Heart left ventricle (tissue), 16 donors: ENCODE results near the gene JDP2. TPM values are rescaled to one million over a fixed set of nuclear protein-coding genes. Genes with fewer than 3 reads are reported as not detected.

ENCODE experiments used
- ATAC-seq, 4 donors: fragments of 200-7000 bp; cut with Tn5 transposase; one replicate each; pipeline ENCODE4 v1.9.1; 2020 to 2022; ENCODE audit warnings: moderate library complexity in 4 of 4, mild to moderate bottlenecking in 3 of 4, moderate number of reproducible peaks in 1 of 4
- DNase-seq, 5 donors: peaks; one replicate each; pipeline ENCODE4 v3.0.0-alpha.2; 2020
- H3K27ac ChIP-seq, 12 donors: fragments of 200-600 bp; sonication (generic) in 4 of 12; one replicate each; pipeline versions ENCODE4 v1.5.0 to v1.8.0; 2016 to 2022; ENCODE audit warnings: mild to moderate bottlenecking in 2 of 12
- H3K27me3 ChIP-seq, 9 donors: fragments of 200-600 bp; sonication (generic) in 2 of 9; one replicate each; pipeline versions ENCODE4 v1.5.1 to v1.8.0; 2016 to 2022; ENCODE audit warnings: mild to moderate bottlenecking in 3 of 9
- H3K36me3 ChIP-seq, 9 donors: fragments of 200-600 bp; sonication (generic) in 2 of 9; one replicate each; pipeline versions ENCODE4 v1.5.0 to v1.8.0; 2018 to 2022; ENCODE audit warnings: mild to moderate bottlenecking in 2 of 9
- H3K4me1 ChIP-seq, 12 donors: fragments of 200-600 bp; sonication (generic) in 4 of 12; one replicate each; pipeline versions ENCODE4 v1.5.0 to v1.8.0; 2016 to 2022; ENCODE audit warnings: mild to moderate bottlenecking in 3 of 12
- H3K4me3 ChIP-seq, 12 donors: fragments of 200-600 bp; sonication (generic) in 4 of 12; one replicate each; pipeline versions ENCODE4 v1.5.0 to v1.8.0; 2017 to 2022; ENCODE audit warnings: mild to moderate bottlenecking in 9 of 12, moderate library complexity in 4 of 12
- H3K9me3 ChIP-seq, 12 donors: fragments of 200-600 bp; sonication (generic) in 4 of 12; one replicate each; pipeline versions ENCODE4 v1.5.0 to v1.8.0; 2016 to 2022; ENCODE audit warnings: mild to moderate bottlenecking in 1 of 12
- POLR2A ChIP-seq, 2 donors: fragments of 450-650 bp; IDR thresholded peaks; one replicate each; pipeline ENCODE4 v1.6.1; 2017; ENCODE audit warnings: antibody characterized with exemption in 2 of 2, mild to moderate bottlenecking in 2 of 2, moderate library complexity in 2 of 2
- WGBS, 4 donors: extraction: QIAGEN DNeasy Blood & Tissue Kit in 2 of 4; methylation state at CpG; one replicate each; pipeline versions ENCODE4 v1.1.5 to v1.1.7; 2013 to 2018; 5-methylcytosine and 5-hydroxymethylcytosine counted together
- intact Hi-C, 10 donors: fragments of 100-400 bp; cut with DNase I; formaldehyde crosslinking; loops; one replicate each; pipeline versions ENCODE4 v1.11.1 to v1.14.2; 2022
- polyA plus RNA-seq, 2 donors: library from polyadenylated mRNA; stranded (reverse); fragments of 200-250 nt; gene quantifications; one replicate each; pipeline ENCODE4 v1.2.3, GENCODE V29; 2013
- total RNA-seq, 9 donors: library from RNA; depleted of rRNA in 2 of 9; stranded (reverse); fragments of >200 nt in 2 of 9; fragmentation: NEBNext Ultra II Directional in 3 of 9; extraction: Animal tissue kit (Norgen Biotek cat#: 25700) in 3 of 9; gene quantifications; one replicate each; pipeline versions ENCODE4 v1.1.0 to v1.2.4, GENCODE V29; 2016 to 2023
- TF ChIP-seq, protein P1 (sequence below), 12 donors: fragments of 200-600 bp; sonication (generic) in 4 of 12; IDR thresholded peaks; one replicate each; pipeline versions ENCODE4 v1.5.0 to v1.8.0; 2018 to 2022; ENCODE audit warnings: antibody characterized with exemption in 12 of 12, mild to moderate bottlenecking in 5 of 12
- donor health status: ischemic (EF 13 %, LVEDD 7.1; RV severe dilation, severe dysfunction).
- donor health status: healthy with polysubstance abuse.
- donor health status: DM: no; HTN: yes; CAD: no.
- donor health status: DM: no; HTN: no; CAD: no.
- donor health status: ischemic (EF 25% LVEDD 6.9; RV normal size, moderate dysfunction).
- donor health status: ischemic (EF 25% LVEDD 5.7; RV mildly dilated, moderate dysfunction).
- donor health status: healthy.
- donor health status: DM: yes; HTN: yes; CAD: no.
- donor health status: ischemic (EF 35%, LVEDD 5.7; RV mildly dilated, moderate dysfunction).
- donor health status: nonischemic (EF 11% LVEDD 7.7; RV severe dilation, severe dysfunction).
- donor health status: DM: yes; HTN: yes; CAD: no.
- donor health status: PGD.
- donor health status: ischemic (EF 29% LVEDD 5.4; RV normal size, mild dysfunction).
- donor health status: nonischemic (EF 23%, LVEDD 6.1; RV moderate dilation, normal function).

The JDP2 gene
- total and polyA plus RNA-seq, 11 donors: 12.2 to 72.6 (median 28.1) TPM

DNA sequence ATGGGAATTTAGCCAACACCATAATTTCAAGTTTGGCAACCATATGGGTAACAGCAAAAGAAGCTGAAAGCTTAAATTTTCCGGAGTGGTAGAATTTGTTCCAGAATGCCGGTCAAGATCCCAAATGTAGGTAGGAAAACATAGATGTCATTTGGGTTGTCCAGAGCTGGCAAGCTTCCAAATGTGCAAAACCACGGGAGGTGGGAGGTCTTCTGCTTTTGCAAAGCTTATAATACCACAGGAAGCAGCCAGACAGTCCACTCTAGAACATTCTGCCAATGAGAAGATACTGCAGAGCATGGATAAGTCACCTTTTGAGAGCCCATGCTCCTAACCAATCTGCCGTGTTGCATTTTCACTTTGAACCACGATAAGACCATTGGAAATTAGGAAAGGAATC, 68.1 kb downstream of the JDP2 start:
- H3K36me3 ChIP-seq: no peaks in the 10 kb centered on the region
- intact Hi-C loops: loop anchor here in 1 of 10 donors (5.0 kb wide), 1 partner anchor 66 kb away; no protein-coding TSS in a partner anchor
- H3K4me3 ChIP-seq: no peak overlapping the region
- H3K4me1 ChIP-seq: peaks cover 0 to 12% (median 0%) of the 10 kb centered on the region in 12 donors
- no peak for ATAC-seq
- TF ChIP-seq POLR2A (IDR thresholded peaks at IDR 0.05): no peak
- TF ChIP-seq, protein P1, sequence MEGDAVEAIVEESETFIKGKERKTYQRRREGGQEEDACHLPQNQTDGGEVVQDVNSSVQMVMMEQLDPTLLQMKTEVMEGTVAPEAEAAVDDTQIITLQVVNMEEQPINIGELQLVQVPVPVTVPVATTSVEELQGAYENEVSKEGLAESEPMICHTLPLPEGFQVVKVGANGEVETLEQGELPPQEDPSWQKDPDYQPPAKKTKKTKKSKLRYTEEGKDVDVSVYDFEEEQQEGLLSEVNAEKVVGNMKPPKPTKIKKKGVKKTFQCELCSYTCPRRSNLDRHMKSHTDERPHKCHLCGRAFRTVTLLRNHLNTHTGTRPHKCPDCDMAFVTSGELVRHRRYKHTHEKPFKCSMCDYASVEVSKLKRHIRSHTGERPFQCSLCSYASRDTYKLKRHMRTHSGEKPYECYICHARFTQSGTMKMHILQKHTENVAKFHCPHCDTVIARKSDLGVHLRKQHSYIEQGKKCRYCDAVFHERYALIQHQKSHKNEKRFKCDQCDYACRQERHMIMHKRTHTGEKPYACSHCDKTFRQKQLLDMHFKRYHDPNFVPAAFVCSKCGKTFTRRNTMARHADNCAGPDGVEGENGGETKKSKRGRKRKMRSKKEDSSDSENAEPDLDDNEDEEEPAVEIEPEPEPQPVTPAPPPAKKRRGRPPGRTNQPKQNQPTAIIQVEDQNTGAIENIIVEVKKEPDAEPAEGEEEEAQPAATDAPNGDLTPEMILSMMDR (IDR thresholded peaks at IDR 0.05): no peak
- DNase-seq: no peak
- WGBS, 4 donors: 61 to 83% (median 77%) methylated on average over 5 of the region's 5 CpGs
- H3K27ac ChIP-seq: no peak overlapping the region
- H3K9me3 ChIP-seq: no peaks in the 10 kb centered on the region
- H3K27me3 ChIP-seq: no peaks in the 10 kb centered on the region

- TF ChIP-seq, protein P1 (IDR thresholded peaks at IDR 0.05): no peak
- TF ChIP-seq POLR2A (IDR thresholded peaks at IDR 0.05): no peak
- H3K4me3 ChIP-seq: no peak overlapping the region
- no peak overlapping the region for H3K27ac ChIP-seq
- WGBS, 4 donors: 85 to 90% (median 88%) methylated on average over 4 of the region's 4 CpGs
- ATAC-seq (no peak), DNase-seq (no peak)
- H3K36me3 ChIP-seq: no peaks in the 10 kb centered on the region
- intact Hi-C loops: loop anchor here in 1 of 10 donors (5.0 kb wide), 1 partner anchor 66 kb away; no protein-coding TSS in a partner anchor
- H3K4me1 ChIP-seq: peaks cover 0 to 12% (median 0%) of the 10 kb centered on the region in 12 donors
- H3K9me3 ChIP-seq: no peaks in the 10 kb centered on the region
- H3K27me3 ChIP-seq: no peaks in the 10 kb centered on the region
These were observed 68.9 kb downstream of the JDP2 start for GRCh38 chr14:75496755-75497154.

DNA sequence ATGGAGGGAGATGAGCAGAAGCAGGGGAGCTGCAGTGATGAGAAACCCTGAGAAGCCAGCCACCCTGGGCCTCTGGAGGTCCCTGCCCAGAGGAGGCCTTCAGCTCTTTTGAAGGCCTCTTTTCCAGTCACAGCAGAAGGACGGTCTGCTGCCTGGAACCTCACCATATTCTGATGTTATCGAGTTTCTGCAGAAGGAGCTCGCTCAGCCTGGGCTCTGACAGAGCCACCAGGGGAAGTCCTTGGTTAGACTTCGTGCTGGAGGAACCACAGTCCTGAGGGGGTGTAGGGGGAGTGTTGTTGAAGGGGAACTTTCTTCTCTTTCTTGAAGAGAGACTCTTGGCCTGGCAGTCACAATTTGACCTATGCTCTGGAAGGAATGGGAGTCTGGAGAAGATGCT, 69.4 kb downstream of the JDP2 start:
- ATAC-seq: no peak
- H3K4me3 ChIP-seq: no peak overlapping the region
- no peaks in the 10 kb centered on the region for H3K36me3 ChIP-seq
- no peaks in the 10 kb centered on the region for H3K27me3 ChIP-seq
- WGBS, 4 donors: 75 to 91% (median 88%) methylated on average over 4 of the region's 4 CpGs
- TF ChIP-seq, protein P1 (IDR thresholded peaks at IDR 0.05): no peak
- TF ChIP-seq POLR2A (IDR thresholded peaks at IDR 0.05): no peak
- intact Hi-C loops: loop anchor here in 1 of 10 donors (5.0 kb wide), 1 partner anchor 65 kb away; no protein-coding TSS in a partner anchor
- H3K27ac ChIP-seq: no peak overlapping the region
- no peaks in the 10 kb centered on the region for H3K9me3 ChIP-seq
- no peak for DNase-seq
- H3K4me1 ChIP-seq: peaks cover 0 to 12% (median 0%) of the 10 kb centered on the region in 12 donors

DNA sequence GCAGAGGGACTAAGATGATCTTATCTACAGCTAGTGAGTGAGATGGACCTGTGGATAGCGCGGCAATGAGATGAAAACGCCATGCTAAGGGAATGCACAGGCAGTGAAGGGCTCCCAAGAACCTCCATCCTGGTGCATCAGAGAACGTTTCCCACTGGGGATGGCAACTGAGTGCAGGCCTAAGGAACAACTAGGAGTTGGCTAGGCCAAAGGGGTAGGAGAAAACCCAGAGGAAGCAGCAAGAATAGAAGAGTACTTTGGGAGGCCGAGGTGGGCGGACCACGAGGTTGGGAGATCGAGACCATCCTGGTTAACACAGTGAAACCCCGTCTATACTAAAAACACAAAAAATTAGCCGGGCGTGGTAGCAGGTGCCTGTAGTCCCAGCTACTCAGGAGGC, 69.9 kb downstream of the JDP2 start:
- intact Hi-C loops: loop anchor here in 1 of 10 donors (5.0 kb wide), 1 partner anchor 65 kb away; no protein-coding TSS in a partner anchor
- no peak for ATAC-seq

More for the DNA sequence above, 69.9 kb downstream of the JDP2 start:
- Histone ChIP-seq H3K4me1 (peaks cover 0 to 12% (median 0%) of the 10 kb centered on the region in 12 donors), H3K36me3 (no peaks in the 10 kb centered on the region), H3K4me3 (no peak overlapping the region), H3K27ac (no peak overlapping the region), H3K9me3 (no peaks in the 10 kb centered on the region), H3K27me3 (no peaks in the 10 kb centered on the region)
- DNase-seq: no peak
- WGBS, 4 donors: 94 to 98% (median 96%) methylated on average over 11 of the region's 11 CpGs
- TF ChIP-seq POLR2A (IDR thresholded peaks at IDR 0.05): no peak
- TF ChIP-seq, protein P1 (IDR thresholded peaks at IDR 0.05): no peak
